Activated CD4-positive, alpha-beta T cell treated with anti-CD3 and anti-CD28 coated beads for 1 hour (primary cell): ENCODE measurements around the gene AFDN.

Experiments
- DNase-seq: peaks from one replicate; pipeline ENCODE4 v3.0.0-alpha.2; 2020

The AFDN gene

GRCh38 chr6:167882244-167882643 lies 55.5 kb downstream of the AFDN start:
- DNase-seq = no peak

GRCh38 chr6:167888098-167888497 lies 61.4 kb downstream of the AFDN start:
- DNase-seq = no peak

GRCh38 chr6:167892835-167893815 lies 66.4 kb downstream of the AFDN start:
- no peak for DNase-seq

GRCh38 chr6:167894965-167895364 lies 68.3 kb downstream of the AFDN start:
- DNase-seq = no peak

GRCh38 chr6:167896648-167897047 lies 69.9 kb downstream of the AFDN start:
- no peak for DNase-seq

GRCh38 chr6:167898673-167899311 lies 72.1 kb downstream of the AFDN start:
- DNase-seq = no peak

GRCh38 chr6:167904791-167905190 lies 78.1 kb downstream of the AFDN start:
- no peak for DNase-seq

- DNase-seq = no peak
Measured at GRCh38 chr6:167906899-167907298, 80.2 kb downstream of the AFDN start.

- no peak for DNase-seq
Measured at GRCh38 chr6:167907837-167908681, 81.3 kb downstream of the AFDN start.

GRCh38 chr6:167910007-167910406 lies 83.3 kb downstream of the AFDN start:
- no peak for DNase-seq

- no peak for DNase-seq
Measured at GRCh38 chr6:167910652-167911051, 83.9 kb downstream of the AFDN start.

- DNase-seq = no peak
Measured at GRCh38 chr6:167912494-167912893, 85.8 kb downstream of the AFDN start.

- no peak for DNase-seq
Measured at GRCh38 chr6:167913699-167914098, 87.0 kb downstream of the AFDN start.

GRCh38 chr6:167915139-167915538 lies 88.4 kb downstream of the AFDN start:
- no peak for DNase-seq

GRCh38 chr6:167917551-167918154 lies 90.9 kb downstream of the AFDN start:
- no peak for DNase-seq

GRCh38 chr6:167918548-167919278 lies 92.0 kb downstream of the AFDN start:
- no peak for DNase-seq

- DNase-seq = no peak
Measured at GRCh38 chr6:167919349-167919748, 92.6 kb downstream of the AFDN start.

GRCh38 chr6:167920165-167920564 lies 93.5 kb downstream of the AFDN start:
- no peak for DNase-seq

- no peak for DNase-seq
Measured at GRCh38 chr6:167921831-167922230, 95.1 kb downstream of the AFDN start.

GRCh38 chr6:167925026-167925425 lies 98.3 kb downstream of the AFDN start:
- DNase-seq = no peak

GRCh38 chr6:167927246-167927645 lies 100.5 kb downstream of the AFDN start:
- no peak for DNase-seq

GRCh38 chr6:167928111-167928510 lies 101.4 kb downstream of the AFDN start:
- no peak for DNase-seq
